Mesendoderm (in vitro differentiated cells): Measurements from ENCODE around the gene ATXN2L.

Source experiments
- DNase-seq: peaks from one replicate; pipeline ENCODE4 v3.0.0; 2013
- H2AK5ac ChIP-seq: 2 replicates; pipeline ENCODE4 v1.6.1; 2013; ENCODE audit warnings: low read length, inconsistent platforms
- H2BK120ac ChIP-seq: 2 replicates; pipeline ENCODE4 v1.6.1; 2013; ENCODE audit warnings: low read depth, mild to moderate bottlenecking, low read length, moderate library complexity, mixed read lengths
- H2BK15ac ChIP-seq: replicated peaks from 2 replicates; pipeline ENCODE4 v1.6.1; 2013; ENCODE audit warnings: low read depth, mild to moderate bottlenecking, moderate library complexity
- H2BK5ac ChIP-seq: 2 replicates; pipeline ENCODE4 v1.6.1; 2013; ENCODE audit warnings: low read length, inconsistent platforms
- H3K18ac ChIP-seq: 2 replicates; pipeline ENCODE4 v1.6.1; 2013; ENCODE audit warnings: mild to moderate bottlenecking, low read length, mixed read lengths
- H3K23ac ChIP-seq: one replicate; pipeline ENCODE4 v1.6.1; 2013; ENCODE audit warnings: low read length
- H3K27ac ChIP-seq: 2 replicates; pipeline ENCODE4 v1.5.1; 2013; ENCODE audit warnings: low read depth, mild to moderate bottlenecking, inconsistent platforms, low read length, moderate library complexity
- H3K27me3 ChIP-seq: 2 replicates; pipeline ENCODE4 v1.6.1; 2013; ENCODE audit warnings: low read length, control low read depth, mild to moderate bottlenecking, inconsistent platforms; ENCODE audit not compliant: insufficient read depth, poor library complexity
- H3K36me3 ChIP-seq: 2 replicates; pipeline ENCODE4 v1.6.1; 2013; ENCODE audit warnings: low read length, inconsistent platforms; ENCODE audit not compliant: control insufficient read depth, insufficient read depth
- H3K4ac ChIP-seq: one replicate; pipeline ENCODE4 v1.6.1; 2013; ENCODE audit warnings: low read depth, mild to moderate bottlenecking, low read length, moderate library complexity
- H3K4me1 ChIP-seq: 2 replicates; pipeline ENCODE4 v1.6.1; 2013; ENCODE audit warnings: low read depth, low read length, inconsistent platforms; ENCODE audit not compliant: control insufficient read depth
- H3K4me2 ChIP-seq: 2 replicates; pipeline ENCODE4 v1.6.1; 2013; ENCODE audit warnings: low read length
- H3K4me3 ChIP-seq: 2 replicates; pipeline ENCODE4 v1.5.1; 2013; ENCODE audit warnings: mild to moderate bottlenecking, low read length
- H3K56ac ChIP-seq: one replicate; pipeline ENCODE4 v1.6.1; 2013; ENCODE audit warnings: low read length
- H3K79me1 ChIP-seq: 2 replicates; pipeline ENCODE4 v1.6.1; 2013; ENCODE audit warnings: low read length, inconsistent platforms
- H3K79me2 ChIP-seq: 2 replicates; pipeline ENCODE4 v1.6.1; 2013; ENCODE audit warnings: mild to moderate bottlenecking, low read length; ENCODE audit not compliant: control insufficient read depth, insufficient read depth
- H3K9ac ChIP-seq: 2 replicates; pipeline ENCODE4 v1.6.1; 2013; ENCODE audit warnings: low read length, inconsistent platforms
- H4K5ac ChIP-seq: one replicate; pipeline ENCODE4 v1.6.1; 2013; ENCODE audit warnings: low read length
- H4K8ac ChIP-seq: one replicate; pipeline ENCODE4 v1.6.1; 2013; ENCODE audit warnings: low read depth, mild to moderate bottlenecking, control low read depth, low read length, moderate library complexity
- WGBS: extraction: QIAGEN DNeasy Blood & Tissue Kit; methylation state at CpG from one replicate; pipeline ENCODE4 v1.1.7; 2013; ENCODE audit warnings: low lambda C conversion rate, missing lambda C conversion rate; ENCODE audit not compliant: insufficient coverage; ENCODE audit errors: extremely low coverage; 5-methylcytosine and 5-hydroxymethylcytosine counted together

ATXN2L gene

DNA sequence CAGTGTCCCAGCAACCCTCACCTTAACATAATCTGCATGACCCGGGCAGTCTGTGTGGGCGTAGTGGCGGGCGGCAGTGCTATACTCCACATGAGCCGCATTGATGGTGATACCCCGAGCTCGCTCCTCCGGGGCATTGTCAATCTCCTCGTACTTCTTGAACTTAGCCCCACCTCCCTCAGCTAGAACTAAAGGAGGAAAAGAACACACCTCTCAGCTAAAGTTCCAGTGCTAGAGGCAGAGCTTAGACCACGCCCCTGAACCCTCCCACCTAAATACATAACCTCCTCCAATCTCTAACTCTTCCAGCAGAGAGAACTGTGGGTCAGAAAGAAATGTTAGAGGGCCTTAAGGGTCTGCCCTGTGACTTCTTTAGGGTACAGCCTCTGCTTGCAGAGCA is 22.5 kb downstream of the ATXN2L start:
- no peak overlapping the region for H2BK15ac ChIP-seq
- H3K23ac ChIP-seq = no peak overlapping the region
- H2BK120ac ChIP-seq = no peak overlapping the region
- peaks cover 15% of the 10 kb centered on the region for H3K79me1 ChIP-seq
- no peaks in the 10 kb centered on the region for H3K4me1 ChIP-seq
- H3K79me2 ChIP-seq = peaks cover 16% of the 10 kb centered on the region
- DNase-seq = peak; percentile 63
- peak overlapping the region; percentile 81 for H3K9ac ChIP-seq
- H2AK5ac ChIP-seq = no peak overlapping the region
- H3K56ac ChIP-seq = peak overlapping the region; percentile 98
- H3K27ac ChIP-seq = no peak overlapping the region
- H3K4me2 ChIP-seq = peak overlapping the region; percentile 88
- no peak overlapping the region for H3K18ac ChIP-seq
- H4K8ac ChIP-seq = no peak overlapping the region
- peaks cover 22% of the 10 kb centered on the region for H3K36me3 ChIP-seq
- no CpG with 5 or more reads among the region's 10 CpGs for WGBS
- no peak overlapping the region for H3K4ac ChIP-seq
- peak overlapping the region; percentile 93 for H3K4me3 ChIP-seq
- H4K5ac ChIP-seq = no peak overlapping the region
- no peaks in the 10 kb centered on the region for H3K27me3 ChIP-seq
- H2BK5ac ChIP-seq = no peak overlapping the region

DNA sequence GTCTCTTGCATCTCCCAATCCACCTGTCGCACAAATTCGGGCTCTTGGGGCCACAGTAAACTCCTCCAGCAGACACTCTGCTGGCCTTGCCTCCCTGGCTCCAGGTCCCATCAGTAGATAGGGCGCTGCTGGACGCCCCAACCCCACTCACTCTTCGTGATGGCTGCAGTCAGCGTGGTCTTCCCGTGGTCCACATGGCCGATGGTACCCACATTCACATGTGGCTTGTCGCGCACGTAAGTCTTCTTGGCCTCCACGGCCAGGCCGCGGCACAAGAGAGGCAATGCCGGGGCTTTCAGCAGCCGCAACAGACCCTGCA is 22.9 kb downstream of the ATXN2L start:
- Histone ChIP-seq H3K4me2 (peak overlapping the region; percentile 88), H3K36me3 (peaks cover 22% of the 10 kb centered on the region), H4K8ac (no peak overlapping the region), H3K4me3 (peak overlapping the region; percentile 93), H3K4ac (peak overlapping the region; percentile 42), H3K27ac (no peak overlapping the region), H2BK120ac (no peak overlapping the region), H2BK15ac (no peak overlapping the region), H3K79me1 (peaks cover 15% of the 10 kb centered on the region), H3K18ac (no peak overlapping the region), H3K27me3 (no peaks in the 10 kb centered on the region), H2AK5ac (peak overlapping the region; percentile 48), H3K4me1 (no peaks in the 10 kb centered on the region), H3K9ac (peak overlapping the region; percentile 81), H3K56ac (peak overlapping the region; percentile 98), H4K5ac (no peak overlapping the region), H3K79me2 (peaks cover 16% of the 10 kb centered on the region), H3K23ac (peak overlapping the region; percentile 48), H2BK5ac (no peak overlapping the region)
- no peak for DNase-seq
- WGBS = no CpG with 5 or more reads among the region's 16 CpGs

DNA sequence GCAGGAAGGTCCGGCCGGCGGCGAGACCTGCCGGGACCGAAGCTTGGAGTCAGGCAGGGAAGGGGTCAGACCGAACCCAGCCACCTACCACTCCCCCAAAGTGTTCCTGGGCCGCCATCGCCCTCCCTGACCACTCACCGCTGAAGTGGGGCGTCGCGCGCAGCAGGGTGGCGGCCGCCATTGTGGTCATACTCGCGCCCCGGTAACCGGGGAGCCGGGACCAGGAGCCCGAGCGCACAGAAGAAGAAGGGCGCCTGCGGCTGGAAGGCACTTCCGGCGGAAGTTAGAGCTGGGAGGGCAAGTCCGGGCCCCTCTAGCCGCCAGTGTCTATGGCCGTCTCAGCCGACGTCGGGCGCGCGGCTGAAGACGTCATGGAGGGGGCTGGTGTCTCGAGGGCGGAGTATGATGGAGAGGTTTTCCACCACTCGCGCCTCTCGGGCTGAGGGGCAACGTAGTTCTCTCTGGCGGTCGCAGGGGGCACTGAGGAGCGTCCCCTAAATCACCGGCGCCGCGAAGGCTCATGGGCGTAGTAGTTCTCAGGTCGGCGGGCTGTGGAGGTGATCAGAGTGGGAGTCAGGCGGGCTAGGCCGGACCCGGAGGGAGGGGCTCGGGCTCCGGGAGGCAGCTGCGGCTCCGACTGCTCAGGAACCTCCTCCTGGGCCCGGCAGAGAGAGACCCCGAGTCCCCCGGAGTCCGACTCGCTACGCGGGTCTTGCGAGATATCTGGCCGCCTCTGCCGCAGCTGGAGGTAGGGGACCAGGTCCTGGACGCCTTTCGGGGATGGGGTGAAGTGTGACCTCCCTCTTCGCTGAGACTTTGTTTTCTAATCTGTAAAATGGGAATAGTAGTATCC is 23.5 kb downstream of the ATXN2L start, which contains the start of gene TUFM:
TSS of gene TUFM (minus strand) at position 269 of the 853 bp plus-strand sequence. CDS start at position 190, 79 bp downstream.
- Histone ChIP-seq H3K4ac (peak within 1 kb of the TSS; percentile 42), H3K79me2 (peaks cover 16% of the 10 kb centered on the region), H3K18ac (no peak within 1 kb of the TSS), H4K8ac (no peak within 1 kb of the TSS), H3K79me1 (peaks cover 15% of the 10 kb centered on the region), H3K23ac (peak within 1 kb of the TSS; percentile 48), H4K5ac (no peak within 1 kb of the TSS), H3K36me3 (peaks cover 22% of the 10 kb centered on the region), H3K27me3 (no peaks in the 10 kb centered on the region), H3K4me1 (no peaks in the 10 kb centered on the region), H3K27ac (no peak within 1 kb of the TSS), H3K4me3 (peak within 1 kb of the TSS; percentile 93), H3K56ac (peak within 1 kb of the TSS; percentile 98), H2BK15ac (no peak within 1 kb of the TSS), H3K4me2 (peak within 1 kb of the TSS; percentile 88), H2AK5ac (peak within 1 kb of the TSS; percentile 48), H3K9ac (peak within 1 kb of the TSS; percentile 82), H2BK5ac (peak within 1 kb of the TSS; percentile 32), H2BK120ac (no peak within 1 kb of the TSS)
- WGBS = no CpG with 5 or more reads among the region's 73 CpGs
- DNase-seq = peak; percentile 99

DNA sequence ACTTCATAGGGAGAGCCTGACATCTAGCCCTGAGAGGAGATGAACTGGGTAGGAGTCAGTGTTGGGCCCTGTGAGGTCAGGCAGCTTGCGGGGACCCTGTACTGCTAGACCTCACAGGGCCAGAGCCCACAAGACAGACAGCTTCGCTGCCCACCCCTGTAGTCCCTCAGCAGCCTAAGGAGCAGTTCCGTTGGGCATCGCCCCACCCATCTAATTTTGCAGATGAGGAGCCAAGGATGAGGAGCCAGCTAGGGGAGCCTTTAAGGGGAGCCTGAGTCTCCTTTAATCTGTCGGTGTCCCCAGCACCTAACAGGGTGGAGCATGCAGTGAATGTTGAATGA is 24.1 kb downstream of the ATXN2L start:
- Histone ChIP-seq H2BK120ac (no peak overlapping the region), H3K18ac (no peak overlapping the region), H3K27me3 (no peaks in the 10 kb centered on the region), H2BK5ac (no peak overlapping the region), H3K4ac (no peak overlapping the region), H3K56ac (peak overlapping the region; percentile 88), H3K4me3 (peak overlapping the region; percentile 64), H3K79me1 (peaks cover 15% of the 10 kb centered on the region), H4K5ac (no peak overlapping the region), H3K4me2 (peak overlapping the region; percentile 35), H3K23ac (no peak overlapping the region), H3K4me1 (no peaks in the 10 kb centered on the region), H3K36me3 (peaks cover 22% of the 10 kb centered on the region), H3K27ac (no peak overlapping the region), H4K8ac (no peak overlapping the region), H2BK15ac (no peak overlapping the region), H3K9ac (peak overlapping the region; percentile 82), H3K79me2 (peaks cover 16% of the 10 kb centered on the region), H2AK5ac (no peak overlapping the region)
- DNase-seq = no peak
- no CpG with 5 or more reads among the region's 5 CpGs for WGBS

- Histone ChIP-seq H3K79me1 (no peaks in the 10 kb centered on the region), H3K27ac (no peak overlapping the region), H3K36me3 (no peaks in the 10 kb centered on the region), H3K18ac (no peak overlapping the region), H3K4ac (no peak overlapping the region), H3K9ac (no peak overlapping the region), H3K56ac (no peak overlapping the region), H4K8ac (no peak overlapping the region), H2BK5ac (no peak overlapping the region), H2BK15ac (no peak overlapping the region), H2AK5ac (no peak overlapping the region), H3K79me2 (no peaks in the 10 kb centered on the region), H3K4me1 (no peaks in the 10 kb centered on the region), H3K4me3 (no peak overlapping the region), H4K5ac (no peak overlapping the region), H2BK120ac (no peak overlapping the region), H3K27me3 (no peaks in the 10 kb centered on the region), H3K23ac (no peak overlapping the region), H3K4me2 (no peak overlapping the region)
- WGBS = no CpG with 5 or more reads among the region's 8 CpGs
- no peak for DNase-seq
These were observed 35.6 kb downstream of the ATXN2L start for GRCh38 chr16:28858421-28858820.
